Natural killer cell (primary cell): ENCODE data around the gene ASXL2. TPM values are rescaled to one million over a fixed set of nuclear protein-coding genes. Genes with fewer than 3 reads are reported as not detected.

Experiments used
- ATAC-seq, 3 donors: fragments of 150-1000 bp in 2 of 3; fragments of 200-7000 bp in 1 of 3; cut with Tn5 transposase; 1 replicate in 1 of 3; 2 replicates in 2 of 3; pipeline ENCODE4 v1.10.0; 2021; ENCODE audit warnings: mild to moderate bottlenecking in 2 of 3, moderate library complexity in 2 of 3
- DNase-seq, 2 donors: peaks; one replicate each; pipeline versions ENCODE4 v3.0.0 to v3.0.0-alpha.2; 2013 to 2021; ENCODE audit warnings: mixed read lengths in 1 of 2
- H3K27ac ChIP-seq: one replicate; pipeline ENCODE4 v1.5.1; 2013; ENCODE audit warnings: mild to moderate bottlenecking, low read length
- H3K27me3 ChIP-seq: one replicate; pipeline ENCODE4 v1.6.1; 2013; ENCODE audit warnings: low read length; ENCODE audit not compliant: control insufficient read depth, insufficient read depth
- H3K36me3 ChIP-seq: one replicate; pipeline ENCODE4 v1.6.1; 2013; ENCODE audit warnings: low read length; ENCODE audit not compliant: control insufficient read depth, insufficient read depth
- H3K4me1 ChIP-seq: one replicate; pipeline ENCODE4 v1.6.1; 2013; ENCODE audit warnings: low read length; ENCODE audit not compliant: control insufficient read depth, insufficient read depth
- H3K4me3 ChIP-seq: one replicate; pipeline ENCODE4 v1.5.1; 2013; ENCODE audit warnings: low read length
- H3K9me3 ChIP-seq: one replicate; pipeline ENCODE4 v1.6.1; 2013; ENCODE audit warnings: low read length; ENCODE audit not compliant: control insufficient read depth, insufficient read depth
- H3K27ac Mint-ChIP-seq, 2 donors: one replicate each; pipeline ENCODE4 v1.8.0; 2022; ENCODE audit warnings: mild to moderate bottlenecking in 2 of 2, mixed read lengths in 2 of 2, moderate library complexity in 1 of 2
- H3K27me3 Mint-ChIP-seq, 2 donors: one replicate each; pipeline ENCODE4 v1.8.0; 2022; ENCODE audit warnings: low read depth in 2 of 2, mixed read lengths in 2 of 2
- H3K36me3 Mint-ChIP-seq: one replicate; pipeline ENCODE4 v1.8.0; 2022; ENCODE audit warnings: mixed read lengths
- H3K4me1 Mint-ChIP-seq, 2 donors: one replicate each; pipeline ENCODE4 v1.8.0; 2022; ENCODE audit warnings: mixed read lengths in 2 of 2
- H3K4me3 Mint-ChIP-seq: one replicate; pipeline ENCODE4 v1.8.0; 2022; ENCODE audit warnings: mild to moderate bottlenecking, moderate library complexity, mixed read lengths
- H3K9me3 Mint-ChIP-seq, 2 donors: one replicate each; pipeline ENCODE4 v1.8.0; 2022; ENCODE audit warnings: mixed read lengths in 2 of 2
- CTCF ChIP-seq: fragments of 200-600 bp; IDR thresholded peaks from one replicate; pipeline ENCODE4 v1.8.0; 2022; ENCODE audit warnings: antibody characterized with exemption
- WGBS: methylation state at CpG from one replicate; pipeline ENCODE4 v1.1.7; 2013; ENCODE audit warnings: missing lambda C conversion rate; ENCODE audit not compliant: insufficient coverage; 5-methylcytosine and 5-hydroxymethylcytosine counted together
- intact Hi-C: fragments of 100-400 bp; cut with micrococcal nuclease; formaldehyde crosslinking; loops from one replicate; pipeline ENCODE4 v1.14.2; 2022
- total RNA-seq, 4 donors: library from RNA; stranded (reverse); fragments of 120-200 nt in 1 of 4; gene quantifications; one replicate each; pipeline versions ENCODE4 v1.2.3 to v1.2.4, GENCODE V29; 2013 to 2022

ASXL2 gene
- total RNA-seq, 3 donors from 2014 or later (not counting 1 experiment from before 2014, with no cell fraction given), result 27.7 to 32.6 (median 27.8) TPM

- H3K4me1 ChIP-seq, result peaks cover 7% of the 10 kb centered on the region
- peak overlapping the region; percentile 17 for H3K27ac ChIP-seq
- H3K36me3 Mint-ChIP-seq, result no peaks in the 10 kb centered on the region
- peaks cover 45% of the 10 kb centered on the region in 2 donors for H3K4me1 Mint-ChIP-seq
- 23% methylated on average over 30 of the region's 30 CpGs for WGBS
- peak overlapping the region; percentile 36 for H3K4me3 ChIP-seq
- no peaks in the 10 kb centered on the region for H3K27me3 ChIP-seq
- H3K9me3 ChIP-seq, result no peaks in the 10 kb centered on the region
- intact Hi-C loops, result no loop called here
- H3K9me3 Mint-ChIP-seq, result no peaks in the 10 kb centered on the region
- TF ChIP-seq CTCF, result no peak
- DNase-seq, result peak; percentile 53 to 84
- ATAC-seq, result peak; percentile 78 to 88 (median 86)
- H3K36me3 ChIP-seq, result no peaks in the 10 kb centered on the region
- peak overlapping the region; percentile 78 to 86 for H3K27ac Mint-ChIP-seq
- H3K27me3 Mint-ChIP-seq, result no peaks in the 10 kb centered on the region
- H3K4me3 Mint-ChIP-seq, result peak overlapping the region; percentile 78
Observed at GRCh38 chr2:25822190-25823117, 55.8 kb downstream of the ASXL2 start.

- Histone ChIP-seq H3K36me3 (no peaks in the 10 kb centered on the region), H3K27ac (peak overlapping the region; percentile 17), H3K9me3 (no peaks in the 10 kb centered on the region), H3K4me1 (peaks cover 13% of the 10 kb centered on the region), H3K4me3 (peak overlapping the region; percentile 36), H3K27me3 (no peaks in the 10 kb centered on the region)
- no peaks in the 10 kb centered on the region for H3K36me3 Mint-ChIP-seq
- WGBS, result 62% methylated on average over 9 of the region's 9 CpGs
- peak overlapping the region; percentile 78 to 86 for H3K27ac Mint-ChIP-seq
- peak overlapping the region; percentile 78 for H3K4me3 Mint-ChIP-seq
- DNase-seq (peak in 1 of 2 donors; percentile 7), ATAC-seq (no peak)
- no peak for TF ChIP-seq CTCF
- peaks cover 49 to 50% of the 10 kb centered on the region in 2 donors for H3K4me1 Mint-ChIP-seq
- no peaks in the 10 kb centered on the region for H3K27me3 Mint-ChIP-seq
- H3K9me3 Mint-ChIP-seq, result no peaks in the 10 kb centered on the region
- intact Hi-C loops, result no loop called here
Observed at GRCh38 chr2:25821225-25822056, 56.8 kb downstream of the ASXL2 start.

- no peak overlapping the region for H3K27ac ChIP-seq
- H3K27me3 ChIP-seq, result no peaks in the 10 kb centered on the region
- Mint-ChIP-seq H3K4me3 (no peak overlapping the region), H3K27ac (no peak overlapping the region), H3K27me3 (no peaks in the 10 kb centered on the region), H3K9me3 (no peaks in the 10 kb centered on the region), H3K36me3 (no peaks in the 10 kb centered on the region), H3K4me1 (peaks cover 46 to 47% of the 10 kb centered on the region in 2 donors)
- TF ChIP-seq CTCF, result no peak
- no peak for ATAC-seq
- H3K4me3 ChIP-seq, result no peak overlapping the region
- DNase-seq, result no peak
- intact Hi-C loops, result loop anchor here (10.0 kb wide), 1 partner anchor 55 kb away; the partner anchor contains the start of gene ASXL2
- H3K4me1 ChIP-seq, result peaks cover 19% of the 10 kb centered on the region
- no peaks in the 10 kb centered on the region for H3K9me3 ChIP-seq
- H3K36me3 ChIP-seq, result no peaks in the 10 kb centered on the region
Observed at GRCh38 chr2:25819597-25820039, 58.7 kb downstream of the ASXL2 start.
